BJ (cell line): ENCODE data around the gene BAD. TPM values are rescaled to one million over a fixed set of nuclear protein-coding genes. Genes with fewer than 3 reads are reported as not detected.

ENCODE experiments used
- CTCF ChIA-PET: fragments of 350-600 bp; formaldehyde crosslinking; extraction: SDS; loops from one replicate; lab custom pipeline; 2021; ENCODE audit warnings: antibody characterized with exemption, inconsistent platforms; lab: Yijun Ruan, JAX
- POLR2A ChIA-PET: fragments of 300-600 bp; sonication (Branson Sonifier 250); formaldehyde crosslinking; extraction: SDS; loops from one replicate; lab custom pipeline; 2021; ENCODE audit warnings: antibody characterized with exemption; lab: Charles Lee
- DNase-seq: peaks from one replicate; pipeline ENCODE4 v3.0.0-alpha.2; 2011; ENCODE audit warnings: low read depth
- H3K27me3 ChIP-seq: 2 replicates; pipeline ENCODE4 v1.6.0; 2011; ENCODE audit warnings: low read length; ENCODE audit not compliant: control insufficient read depth, insufficient read depth
- H3K36me3 ChIP-seq: 2 replicates; pipeline ENCODE4 v1.5.1; 2011; ENCODE audit warnings: low read length; ENCODE audit not compliant: control insufficient read depth, insufficient read depth
- H3K4me3 ChIP-seq: 2 replicates; pipeline ENCODE4 v1.5.1; 2011; ENCODE audit warnings: low read depth, mild to moderate bottlenecking, control low read depth, low read length
- CTCF ChIP-seq: IDR thresholded peaks from 2 replicates; pipeline ENCODE4 v1.5.1; 2011; ENCODE audit warnings: low read depth, mild to moderate bottlenecking, control low read depth, inconsistent platforms, low read length, moderate library complexity; ENCODE audit not compliant: insufficient read depth
- polyA plus RNA-seq: library from polyadenylated mRNA; depleted of rRNA; stranded (reverse); fragments of >200 nt; gene quantifications from 2 replicates; pipeline ENCODE4 v1.2.3, GENCODE V29; 2011

The BAD gene
- polyA plus RNA-seq, 1 experiment: 85.3 TPM

- Histone ChIP-seq H3K4me3 (no peak overlapping the region), H3K27me3 (no peaks in the 10 kb centered on the region), H3K36me3 (peaks cover 51% of the 10 kb centered on the region)
- ChIA-PET CTCF (interaction anchor here (0.8 kb wide), 1 partner anchor 45 kb away, joined by 3 read pairs; no protein-coding TSS in a partner anchor), POLR2A (no interaction called here)
- no peak for TF ChIP-seq CTCF
- no peak for DNase-seq
Observed at GRCh38 chr11:64259533-64260067, 24.9 kb downstream of the BAD start.

GRCh38 chr11:64258946-64259532, 25.4 kb downstream of the BAD start:
- POLR2A ChIA-PET: no interaction called here
- DNase-seq: no peak
- CTCF ChIA-PET: interaction anchor here (0.8 kb wide), 1 partner anchor 45 kb away, joined by 3 read pairs; no protein-coding TSS in a partner anchor
- Histone ChIP-seq H3K27me3 (no peaks in the 10 kb centered on the region), H3K4me3 (no peak overlapping the region), H3K36me3 (peaks cover 47% of the 10 kb centered on the region)
- TF ChIP-seq CTCF: no peak

- Histone ChIP-seq H3K27me3 (no peaks in the 10 kb centered on the region), H3K4me3 (no peak overlapping the region), H3K36me3 (peaks cover 41% of the 10 kb centered on the region)
- ChIA-PET POLR2A (no interaction called here), CTCF (interaction anchor here (1.2 to 2.0 kb wide), 2 partner anchors 9 to 10 kb away, joined by 5 to 7 read pairs; no protein-coding TSS in a partner anchor)
- DNase-seq: no peak
- no peak for TF ChIP-seq CTCF
Observed at GRCh38 chr11:64258356-64258755, 26.1 kb downstream of the BAD start.

GRCh38 chr11:64256300-64256699, 28.2 kb downstream of the BAD start:
- ChIA-PET POLR2A (interaction anchor here (0.6 kb wide), 1 partner anchor 13 kb away, joined by 3 read pairs; no protein-coding TSS in a partner anchor), CTCF (interaction anchor here (1.6 to 2.0 kb wide), 2 partner anchors 12 to 27 kb away, joined by 4 to 7 read pairs; no protein-coding TSS in a partner anchor)
- DNase-seq: no peak
- no peak for TF ChIP-seq CTCF
- no peaks in the 10 kb centered on the region for H3K27me3 ChIP-seq
- H3K36me3 ChIP-seq: peaks cover 29% of the 10 kb centered on the region
- H3K4me3 ChIP-seq: no peak overlapping the region
